Loucy (cell line): ENCODE data around the gene EFNA5.

Experiments used
- H2AFZ ChIP-seq: fragments of 200-600 bp; sonication (generic); 2 replicates; pipeline ENCODE4 v1.6.0; 2016; ENCODE audit warnings: antibody characterized with exemption, mild to moderate bottlenecking, low read length, moderate library complexity
- H3F3A ChIP-seq: fragments of 200-600 bp; 2 replicates; pipeline ENCODE4 v1.6.0; 2016; ENCODE audit warnings: antibody characterized with exemption, low read depth, mild to moderate bottlenecking
- H3K27me3 ChIP-seq: fragments of 200-600 bp; sonication (generic); 2 replicates; pipeline ENCODE4 v1.6.1; 2014; ENCODE audit warnings: low read length, mild to moderate bottlenecking; ENCODE audit not compliant: insufficient read depth, poor library complexity, severe bottlenecking
- H3K36me3 ChIP-seq: fragments of 200-600 bp; sonication (generic); 2 replicates; pipeline ENCODE4 v1.6.1; 2016; ENCODE audit warnings: low read length; ENCODE audit not compliant: insufficient read depth
- H3K4me1 ChIP-seq: fragments of 200-600 bp; sonication (generic); 2 replicates; pipeline ENCODE4 v1.5.1; 2014; ENCODE audit warnings: low read length, mild to moderate bottlenecking; ENCODE audit not compliant: insufficient read depth, poor library complexity, severe bottlenecking
- H3K4me2 ChIP-seq: fragments of 200-600 bp; sonication (generic); 2 replicates; pipeline ENCODE4 v1.6.0; 2014; ENCODE audit warnings: antibody characterized with exemption, low read length, low read depth, mild to moderate bottlenecking; ENCODE audit not compliant: poor library complexity, severe bottlenecking
- H3K4me3 ChIP-seq: fragments of 200-600 bp; sonication (generic); 2 replicates; pipeline ENCODE4 v1.5.1; 2014; ENCODE audit warnings: low read length, mild to moderate bottlenecking, mixed read lengths; ENCODE audit not compliant: poor library complexity, severe bottlenecking
- H3K79me2 ChIP-seq: fragments of 200-600 bp; sonication (generic); 2 replicates; pipeline ENCODE4 v1.6.1; 2014; ENCODE audit warnings: low read length; ENCODE audit not compliant: insufficient read depth
- H3K9ac ChIP-seq: fragments of 200-600 bp; sonication (generic); 2 replicates; pipeline ENCODE4 v1.6.0; 2014; ENCODE audit warnings: mild to moderate bottlenecking, low read depth, low read length, moderate library complexity; ENCODE audit not compliant: poor library complexity, severe bottlenecking
- H3K9me2 ChIP-seq: fragments of 200-600 bp; sonication (generic); replicated peaks from 2 replicates; pipeline ENCODE4 v1.6.1; 2016; ENCODE audit warnings: low read depth, low read length, mixed read lengths
- H3K9me3 ChIP-seq: fragments of 200-600 bp; sonication (generic); 2 replicates; pipeline ENCODE4 v1.6.1; 2014; ENCODE audit warnings: mild to moderate bottlenecking, antibody characterized with exemption, low read length, low read depth; ENCODE audit not compliant: insufficient read depth
- H4K20me1 ChIP-seq: fragments of 200-600 bp; sonication (generic); 2 replicates; pipeline ENCODE4 v1.6.0; 2014; ENCODE audit warnings: antibody characterized with exemption, low read length, mild to moderate bottlenecking; ENCODE audit not compliant: insufficient read depth, poor library complexity, severe bottlenecking
- EZH2phosphoT487 ChIP-seq: fragments of 200-600 bp; IDR thresholded peaks from 2 replicates; pipeline ENCODE4 v1.6.1; 2018; ENCODE audit warnings: antibody characterized with exemption, mild to moderate bottlenecking, moderate library complexity, borderline replicate concordance
- TF ChIP-seq, protein P1 (sequence below): fragments of 200-600 bp; sonication (generic); conservative IDR thresholded peaks from 2 replicates; pipeline ENCODE4 v1.5.1; 2014; ENCODE audit warnings: mild to moderate bottlenecking, antibody characterized with exemption, low read length

The EFNA5 gene

DNA sequence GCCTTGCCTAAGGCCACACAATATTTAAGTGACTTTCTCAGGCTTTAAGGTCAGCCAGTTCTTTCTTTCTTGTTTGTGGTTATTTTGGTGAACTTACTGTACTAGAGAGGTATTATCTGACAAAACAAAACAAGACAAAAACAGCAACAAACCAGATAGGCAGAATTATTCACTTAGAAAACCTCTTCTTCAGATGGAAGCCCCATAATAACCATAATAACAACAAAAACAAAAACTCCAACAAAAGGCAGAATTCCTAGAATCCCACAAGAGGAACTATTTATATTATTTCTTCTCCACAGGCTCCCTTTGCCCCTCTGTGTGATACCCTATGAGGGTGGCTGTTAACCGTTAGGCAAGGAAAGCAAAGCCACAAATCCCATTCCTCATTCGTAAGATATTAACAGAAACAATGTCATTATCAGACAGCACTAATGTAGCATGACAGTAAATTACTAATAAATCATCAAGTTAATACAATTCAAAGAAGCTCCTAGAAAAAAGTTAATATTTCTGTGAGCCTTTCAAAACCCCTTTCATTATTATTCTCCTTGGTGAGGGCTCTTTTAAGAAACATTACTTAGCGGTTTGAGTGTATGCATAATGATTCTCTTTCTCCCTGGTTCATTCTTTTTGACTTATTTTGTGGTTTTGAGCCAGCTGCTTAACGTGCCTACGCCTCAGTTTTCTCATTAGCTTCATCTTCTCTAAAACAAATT is 274.9 kb downstream of the EFNA5 start:
- Histone ChIP-seq H3K36me3 (no peaks in the 10 kb centered on the region), H3K4me2 (no peak overlapping the region), H2AFZ (no peak overlapping the region), H3K9me2 (no peaks in the 10 kb centered on the region), H3K9ac (no peak overlapping the region), H3K79me2 (no peaks in the 10 kb centered on the region), H3F3A (no peaks in the 10 kb centered on the region), H3K4me1 (no peaks in the 10 kb centered on the region), H3K27me3 (no peaks in the 10 kb centered on the region), H3K9me3 (no peaks in the 10 kb centered on the region), H3K4me3 (no peak overlapping the region), H4K20me1 (no peaks in the 10 kb centered on the region)
- no peak for TF ChIP-seq EZH2phosphoT487
- TF ChIP-seq, protein P1, sequence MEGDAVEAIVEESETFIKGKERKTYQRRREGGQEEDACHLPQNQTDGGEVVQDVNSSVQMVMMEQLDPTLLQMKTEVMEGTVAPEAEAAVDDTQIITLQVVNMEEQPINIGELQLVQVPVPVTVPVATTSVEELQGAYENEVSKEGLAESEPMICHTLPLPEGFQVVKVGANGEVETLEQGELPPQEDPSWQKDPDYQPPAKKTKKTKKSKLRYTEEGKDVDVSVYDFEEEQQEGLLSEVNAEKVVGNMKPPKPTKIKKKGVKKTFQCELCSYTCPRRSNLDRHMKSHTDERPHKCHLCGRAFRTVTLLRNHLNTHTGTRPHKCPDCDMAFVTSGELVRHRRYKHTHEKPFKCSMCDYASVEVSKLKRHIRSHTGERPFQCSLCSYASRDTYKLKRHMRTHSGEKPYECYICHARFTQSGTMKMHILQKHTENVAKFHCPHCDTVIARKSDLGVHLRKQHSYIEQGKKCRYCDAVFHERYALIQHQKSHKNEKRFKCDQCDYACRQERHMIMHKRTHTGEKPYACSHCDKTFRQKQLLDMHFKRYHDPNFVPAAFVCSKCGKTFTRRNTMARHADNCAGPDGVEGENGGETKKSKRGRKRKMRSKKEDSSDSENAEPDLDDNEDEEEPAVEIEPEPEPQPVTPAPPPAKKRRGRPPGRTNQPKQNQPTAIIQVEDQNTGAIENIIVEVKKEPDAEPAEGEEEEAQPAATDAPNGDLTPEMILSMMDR: no peak

DNA sequence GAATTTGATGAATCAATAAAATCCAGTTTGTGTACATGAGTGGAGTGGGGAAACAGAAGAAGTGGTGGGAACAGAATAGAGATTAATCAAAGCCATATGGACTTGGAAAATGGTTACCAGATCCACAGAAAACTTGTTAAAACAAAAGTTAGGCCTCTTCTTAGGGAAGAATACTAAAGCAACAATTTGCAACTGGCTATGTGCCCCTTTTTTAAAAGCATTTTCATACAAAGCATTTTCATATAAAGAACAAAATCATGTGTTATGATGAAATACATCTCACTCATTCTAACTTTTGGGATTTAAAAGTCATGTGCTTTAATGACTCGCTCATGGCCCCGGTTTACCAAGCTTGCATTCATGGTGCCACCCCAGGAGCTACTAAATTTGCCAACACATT is 276.9 kb downstream of the EFNA5 start:
- H3K27me3 ChIP-seq: no peaks in the 10 kb centered on the region
- no peaks in the 10 kb centered on the region for H3F3A ChIP-seq
- no peaks in the 10 kb centered on the region for H4K20me1 ChIP-seq
- no peak overlapping the region for H2AFZ ChIP-seq
- no peaks in the 10 kb centered on the region for H3K36me3 ChIP-seq
- no peak overlapping the region for H3K9ac ChIP-seq
- H3K9me2 ChIP-seq: no peaks in the 10 kb centered on the region
- H3K79me2 ChIP-seq: no peaks in the 10 kb centered on the region
- H3K4me1 ChIP-seq: peaks cover 11% of the 10 kb centered on the region
- no peak overlapping the region for H3K4me2 ChIP-seq
- TF ChIP-seq, protein P1: no peak
- TF ChIP-seq EZH2phosphoT487: no peak
- H3K9me3 ChIP-seq: no peaks in the 10 kb centered on the region
- H3K4me3 ChIP-seq: no peak overlapping the region

DNA sequence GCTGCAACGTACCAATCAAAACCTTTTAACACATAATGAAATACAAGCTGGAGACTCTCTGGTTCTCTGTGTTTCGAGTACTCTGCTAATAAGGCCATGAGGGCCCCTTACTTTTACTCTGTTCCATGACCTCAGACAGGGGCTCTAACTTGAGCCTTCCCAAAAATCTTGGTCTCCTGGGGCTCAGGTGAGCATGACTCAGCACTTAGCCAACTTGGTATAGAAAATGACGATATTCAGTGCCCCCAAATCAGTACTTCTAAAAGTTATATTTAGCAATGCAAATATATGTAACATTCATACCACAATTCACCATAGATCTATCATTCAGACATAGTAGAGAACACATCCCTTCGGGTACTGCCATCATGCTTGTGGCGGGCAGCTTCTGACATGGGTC is 278.9 kb downstream of the EFNA5 start:
- Histone ChIP-seq H2AFZ (no peak overlapping the region), H3K9me3 (no peaks in the 10 kb centered on the region), H3K9me2 (no peaks in the 10 kb centered on the region), H3F3A (no peaks in the 10 kb centered on the region), H3K4me2 (no peak overlapping the region), H3K27me3 (no peaks in the 10 kb centered on the region), H3K79me2 (no peaks in the 10 kb centered on the region), H3K4me3 (no peak overlapping the region), H3K36me3 (no peaks in the 10 kb centered on the region), H3K9ac (no peak overlapping the region), H4K20me1 (no peaks in the 10 kb centered on the region), H3K4me1 (peaks cover 27% of the 10 kb centered on the region)
- no peak for TF ChIP-seq EZH2phosphoT487
- TF ChIP-seq, protein P1: no peak
